ENCODE data around the gene COMMD10. TPM values are rescaled to one million over a fixed set of nuclear protein-coding genes. Genes with fewer than 3 reads are reported as not detected.

Gene COMMD10
- total and polyA plus RNA-seq, 2 of the 8 experiments (the other 6 are each of a cell fraction or from before 2014, with no cell fraction given) = 16.5 to 43.4 TPM

- Histone ChIP-seq H3K9ac (replicated peaks in 1 of 4; ENCODE audit: extremely low read depth in 1 of 4, low read depth in 3 of 4, low read length in 3 of 4) (no peak overlapping the region), H4K20me1 (replicated peaks in 1 of 2; ENCODE audit: control insufficient read depth in 1 of 2, insufficient read depth in 2 of 2, low read length in 2 of 2) (no peaks in the 10 kb centered on the region), H3K36me3 (ENCODE audit: control insufficient read depth in 2 of 4, insufficient read depth in 4 of 4, low read length in 3 of 4) (peaks cover 0 to 17% (median 4%) of the 10 kb centered on the region in 4 experiments; a peak in 4 of 8 replicates), H3K79me1 (ENCODE audit: low read depth, low read length) (no peaks in the 10 kb centered on the region), H2BK20ac (ENCODE audit: low read length) (no peak overlapping the region), H3K27me3 (replicated peaks in 1 of 4; ENCODE audit: control insufficient read depth in 3 of 4, extremely low read depth in 1 of 4, insufficient read depth in 3 of 4, low read length in 3 of 4) (no peaks in the 10 kb centered on the region), H3K4me1 (replicated peaks in 1 of 4; ENCODE audit: control insufficient read depth in 3 of 4, insufficient read depth in 4 of 4, low read length in 3 of 4) (no peaks in the 10 kb centered on the region), H3K4me2 (ENCODE audit: insufficient read depth in 1 of 2, low read depth in 2 of 2, low read length in 2 of 2) (no peak overlapping the region), H2BK15ac (ENCODE audit: low read length) (no peak overlapping the region), H2AFZ (ENCODE audit: low read length) (no peak overlapping the region), H3K4me3 (ENCODE audit: extremely low read depth in 1 of 4, insufficient read depth in 2 of 4, low read depth in 3 of 4, low read length in 4 of 4) (no peak overlapping the region), H2BK12ac (ENCODE audit: low read depth, low read length) (no peak overlapping the region), H3K14ac (ENCODE audit: insufficient read length) (no peak overlapping the region), H4K91ac (replicated peaks; ENCODE audit: insufficient read length, low read length) (no peak overlapping the region), H2BK120ac (replicated peaks; ENCODE audit: low read depth, low read length) (no peak overlapping the region), H3K18ac (ENCODE audit: extremely low read depth, low read length) (no peak overlapping the region), H3K23me2 (ENCODE audit: low read depth, low read length) (no peaks in the 10 kb centered on the region), H3K56ac (replicated peaks; ENCODE audit: insufficient read length, low read depth, low read length) (no peak overlapping the region), H3K9me3 (ENCODE audit: insufficient read depth in 2 of 2, low read depth in 1 of 2, low read length in 1 of 2) (no peaks in the 10 kb centered on the region), H3K27ac (ENCODE audit: low read depth, low read length) (no peak overlapping the region), H4K5ac (ENCODE audit: insufficient read length, low read depth, low read length) (no peak overlapping the region), H2AK5ac (ENCODE audit: low read depth, low read length) (no peak overlapping the region), H3K23ac (ENCODE audit: insufficient read length) (no peak overlapping the region), H2BK5ac (ENCODE audit: low read depth, low read length) (no peak overlapping the region), H3K79me2 (ENCODE audit: control insufficient read depth in 1 of 2, insufficient read depth in 2 of 2, low read length in 2 of 2) (no peaks in the 10 kb centered on the region), H4K8ac (ENCODE audit: extremely low read depth, insufficient read depth, low read length) (no peak overlapping the region), H3K4ac (replicated peaks; ENCODE audit: insufficient read length, low read depth, low read length) (no peak overlapping the region)
- POLR2A ChIA-PET (ENCODE audit: partially characterized antibody) = no interaction called here
- DNase-seq (ENCODE audit: low read depth in 1 of 2, low spot score in 2 of 2) (no peak), FAIRE-seq (no peak)
- no peak for TF ChIP-seq E2F6 (IDR thresholded peaks at IDR 0.05)
- TF ChIP-seq PHF8 (conservative IDR thresholded peaks at IDR 0.05; ENCODE audit: low read depth, low read length) = no peak
- no peak for TF ChIP-seq RNF2 (IDR thresholded peaks at IDR 0.05; ENCODE audit: borderline replicate concordance, low read depth, low read length, missing control alignments, poor library complexity, severe bottlenecking)
- TF ChIP-seq TBP (IDR thresholded peaks at IDR 0.05; ENCODE audit: low read depth, low read length) = no peak
- TF ChIP-seq HDAC6 (IDR thresholded peaks at IDR 0.05; ENCODE audit: low read depth, low read length) = no peak
- 75% methylated on average over 2 of the region's 2 CpGs; no CpG with 5 or more reads in 1 of the 2 experiments for WGBS, 2 experiments (ENCODE audit: extremely low coverage in 1 of 2, insufficient coverage in 1 of 2, insufficient read length in 1 of 2, insufficient replicate concordance in 2 of 2, low coverage in 1 of 2, low lambda C conversion rate in 2 of 2, missing lambda C conversion rate in 1 of 2)
- CTCF ChIA-PET (ENCODE audit: partially characterized antibody) = interaction anchor here (1.1 kb wide), 1 partner anchor 10 kb away, joined by 3 read pairs; no protein-coding TSS in a partner anchor
Observed at GRCh38 chr5:116098998-116099397, 14.2 kb downstream of the COMMD10 start.

All from H1 (cell line).